Epithelial cell of prostate (primary cell): Measurements from ENCODE around the gene PRKCA.

ENCODE experiments used
- DNase-seq: peaks from one replicate; pipeline ENCODE4 v3.0.0-alpha.2; 2011; ENCODE audit warnings: low read depth, low spot score
- H3K27ac ChIP-seq: fragments of 450-650 bp; 2 replicates; pipeline ENCODE4 v1.5.1; 2017; ENCODE audit warnings: mild to moderate bottlenecking

PRKCA gene

DNA sequence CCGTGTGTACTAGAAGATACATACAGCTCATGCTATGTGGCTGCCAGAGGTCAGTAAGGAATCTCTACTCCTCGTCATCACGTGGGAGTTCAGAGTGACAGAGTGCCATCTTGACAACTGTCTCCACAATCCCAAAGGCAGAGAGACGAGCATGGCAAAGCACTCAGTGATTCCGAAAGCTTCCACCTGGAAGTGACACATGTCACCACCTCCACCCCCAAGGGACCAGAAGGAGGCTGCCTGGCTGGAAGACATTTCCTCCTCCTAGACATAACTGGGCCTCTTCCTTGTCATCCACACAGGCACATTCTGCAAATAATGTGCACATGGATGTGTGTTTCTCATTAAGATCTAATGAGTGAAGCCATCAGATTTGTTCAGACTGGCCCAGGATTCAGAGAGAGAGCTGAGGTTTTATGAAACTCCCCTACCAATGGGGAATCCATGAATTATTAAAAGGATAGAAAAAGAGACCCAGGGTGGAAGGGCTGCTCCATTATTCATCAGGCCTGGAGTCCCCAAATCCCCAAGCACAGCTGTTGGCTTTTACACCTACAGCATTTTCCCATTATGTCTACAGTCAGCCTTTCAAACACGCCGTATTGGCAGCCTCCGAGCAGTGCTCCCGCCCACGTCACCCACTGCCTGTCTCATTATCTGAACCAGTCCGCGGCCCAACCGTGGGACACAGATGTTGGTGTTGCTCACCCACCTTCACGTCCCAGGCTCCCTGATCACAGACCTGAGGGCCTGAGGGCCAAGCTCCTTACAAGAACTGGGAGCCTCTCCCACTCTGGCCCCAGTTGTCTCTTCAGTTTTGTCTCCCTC, 529.2 kb downstream of the PRKCA start:
- H3K27ac ChIP-seq = no peak overlapping the region
- no peak for DNase-seq

- no peak for DNase-seq
- no peak overlapping the region for H3K27ac ChIP-seq
Observed at GRCh38 chr17:66833201-66833600, 530.8 kb downstream of the PRKCA start.

GRCh38 chr17:66834426-66834918, 532.1 kb downstream of the PRKCA start:
- no peak for DNase-seq
- no peak overlapping the region for H3K27ac ChIP-seq

DNA sequence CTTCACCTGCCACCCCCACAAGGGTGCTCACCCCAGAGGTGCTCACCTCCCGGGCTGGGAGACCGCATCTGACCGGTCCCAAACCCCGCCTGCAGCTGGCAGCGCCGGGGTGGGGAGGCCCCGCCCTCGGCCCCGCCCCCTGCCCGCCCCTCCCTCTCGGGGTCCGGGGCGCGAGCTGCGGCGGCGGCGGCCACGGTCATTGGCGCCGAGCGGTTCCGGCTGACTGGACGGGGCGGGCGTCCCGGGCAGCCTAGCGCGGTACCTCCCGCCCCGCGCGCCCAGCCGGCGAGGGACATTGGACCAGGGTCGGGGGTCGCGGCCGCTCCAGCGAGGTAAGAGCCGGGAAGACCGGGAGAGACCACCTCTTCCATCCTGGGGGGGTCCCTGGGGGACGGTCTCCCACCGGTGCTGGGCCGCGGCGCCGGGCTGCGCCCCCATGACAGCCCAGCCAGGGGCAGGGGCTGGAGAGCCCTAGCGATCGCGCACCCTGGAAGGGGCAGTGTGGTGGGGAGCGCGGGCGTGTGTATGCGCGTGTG, 532.6 kb downstream of the PRKCA start, which contains the start of gene CACNG5:
CACNG5 (plus strand) TSS at position 199 of the 536 bp plus-strand sequence. CDS start 42,216 bp downstream, outside the sequence.
- DNase-seq = no peak
- H3K27ac ChIP-seq = no peak within 1 kb of the TSS

DNA sequence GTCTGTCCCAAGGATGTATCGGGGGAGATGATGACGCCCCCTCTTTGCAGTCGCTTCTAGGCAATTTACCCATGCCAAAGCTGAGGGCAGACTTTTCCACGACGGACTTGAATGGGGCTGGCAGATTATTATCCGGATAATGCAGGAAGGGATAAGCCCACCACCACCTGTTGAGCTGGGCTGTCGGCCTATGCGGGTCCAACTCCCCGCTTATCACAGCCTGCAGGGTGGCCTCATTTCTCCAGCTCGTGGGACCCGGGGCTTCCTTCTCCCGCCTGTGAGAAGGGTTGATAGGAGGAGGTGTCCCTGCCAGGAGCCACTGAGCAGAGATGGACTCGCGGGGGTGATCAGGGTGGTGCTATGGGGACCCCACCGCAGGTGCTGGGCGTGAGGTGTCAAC, 533.1 kb downstream of the PRKCA start:
- DNase-seq = no peak
- H3K27ac ChIP-seq = no peak overlapping the region

DNA sequence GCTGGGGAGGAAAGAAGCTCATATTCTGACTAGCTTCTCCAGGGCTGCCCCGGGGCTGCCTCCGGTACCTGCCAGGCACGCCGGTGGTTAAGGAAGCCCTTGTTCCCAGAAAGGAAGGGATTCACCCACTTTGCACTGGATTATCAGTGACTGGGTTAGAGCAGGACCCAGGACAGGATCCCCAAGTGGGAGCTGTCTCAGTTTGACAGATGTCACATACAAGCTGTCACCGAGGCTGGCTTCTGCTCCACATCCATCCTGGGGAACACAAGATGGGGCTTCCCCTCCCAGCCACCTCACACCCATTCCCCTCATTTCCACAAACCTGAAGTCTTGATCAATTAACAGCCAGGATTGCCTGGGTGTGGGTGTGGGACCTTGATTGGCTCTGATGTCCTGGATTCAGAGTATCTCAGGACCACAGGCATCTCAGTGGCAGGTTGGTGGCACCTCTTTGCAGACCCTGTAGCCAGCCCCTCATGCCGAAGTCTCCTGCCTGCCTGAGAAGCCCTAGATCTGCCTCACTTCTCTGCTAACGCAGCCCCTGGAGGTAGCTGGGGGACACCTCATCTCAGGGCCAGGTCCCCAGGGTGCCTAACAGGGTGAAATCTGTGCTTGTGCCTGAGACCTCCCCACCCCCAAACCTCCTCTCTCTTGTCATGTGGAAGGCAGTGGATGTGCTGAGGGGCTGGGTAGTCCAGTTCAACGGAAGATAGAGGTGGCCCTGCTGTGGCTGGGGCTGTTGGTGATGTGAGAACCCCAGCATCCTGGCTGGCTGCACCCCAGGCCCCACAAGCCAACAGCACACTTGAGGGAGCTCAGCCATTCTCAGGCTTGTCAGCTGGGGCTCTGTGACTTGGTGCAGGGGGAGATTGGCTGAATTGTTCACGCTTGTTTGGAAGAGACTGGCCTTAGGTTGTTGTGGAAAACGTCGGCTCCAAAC, 533.9 kb downstream of the PRKCA start:
- DNase-seq = no peak
- no peak overlapping the region for H3K27ac ChIP-seq

- no peak for DNase-seq
- H3K27ac ChIP-seq = no peak overlapping the region
Observed at GRCh38 chr17:66837226-66837625, 534.8 kb downstream of the PRKCA start.

GRCh38 chr17:66837885-66838665, 535.7 kb downstream of the PRKCA start:
- H3K27ac ChIP-seq = no peak overlapping the region
- no peak for DNase-seq

DNA sequence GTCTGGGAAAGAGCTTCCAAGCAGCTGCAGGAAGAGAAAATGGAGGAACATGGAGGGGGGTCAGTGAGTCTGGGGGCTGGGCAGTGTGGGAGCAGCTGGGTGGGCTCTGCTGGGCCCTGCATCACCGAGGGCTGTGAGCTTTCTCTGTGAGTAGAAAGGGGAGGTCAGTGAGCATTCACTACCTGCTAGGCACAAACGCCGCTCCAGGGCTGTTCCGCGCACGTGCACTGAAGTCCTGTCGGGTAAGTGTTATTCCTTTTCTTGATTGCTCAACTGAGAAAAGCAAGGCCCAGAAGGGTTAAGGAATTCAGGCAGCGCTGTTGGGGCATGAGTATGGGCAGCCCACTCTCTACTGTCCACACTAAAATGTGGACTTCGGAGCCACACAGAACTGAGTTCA, 537.2 kb downstream of the PRKCA start:
- DNase-seq = no peak
- H3K27ac ChIP-seq = no peak overlapping the region

- DNase-seq = no peak
- no peak overlapping the region for H3K27ac ChIP-seq
Observed at GRCh38 chr17:66840061-66840460, 537.6 kb downstream of the PRKCA start.

DNA sequence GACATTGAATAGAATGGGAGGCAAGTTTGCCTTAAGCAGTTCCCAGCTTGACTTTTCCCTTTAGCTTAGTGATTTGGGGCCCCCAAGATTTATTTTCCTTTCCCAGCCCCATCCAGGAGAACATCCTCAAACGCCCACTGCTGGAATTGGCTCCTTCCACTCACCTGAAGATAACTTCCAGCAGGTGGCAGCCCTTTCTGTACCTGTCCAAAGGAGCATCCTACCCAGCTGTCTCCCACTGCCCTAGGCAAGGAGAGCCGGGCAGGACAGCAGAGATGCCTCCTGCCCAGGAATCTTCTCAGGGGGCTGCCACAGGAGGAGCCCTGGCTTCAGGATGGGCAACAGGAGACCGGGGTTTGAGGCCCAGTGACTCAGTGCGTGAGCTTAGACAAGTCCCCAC, 538.9 kb downstream of the PRKCA start:
- no peak overlapping the region for H3K27ac ChIP-seq
- DNase-seq = no peak

DNA sequence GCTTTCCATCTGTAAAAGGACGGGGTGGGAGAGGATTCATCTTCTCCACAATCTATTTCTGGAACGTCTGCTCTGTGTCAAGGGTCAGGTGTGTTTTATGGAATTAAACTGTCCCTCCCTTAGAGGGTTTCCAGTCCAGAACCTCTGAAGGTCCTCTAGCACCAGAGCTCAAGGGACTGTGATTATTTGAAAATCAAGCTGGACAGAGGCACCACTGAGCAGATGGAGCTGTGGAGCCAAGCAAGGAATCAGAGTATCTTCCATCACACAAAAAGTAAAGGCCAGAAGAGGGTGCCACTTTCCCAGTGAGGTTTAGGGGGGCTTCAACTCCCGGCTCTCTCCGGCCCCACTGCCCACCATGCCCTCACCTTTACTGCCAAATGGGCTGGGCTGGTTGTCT, 539.3 kb downstream of the PRKCA start:
- no peak for DNase-seq
- no peak overlapping the region for H3K27ac ChIP-seq

- H3K27ac ChIP-seq = no peak overlapping the region
Observed at GRCh38 chr17:66842505-66842904, 540.1 kb downstream of the PRKCA start.

GRCh38 chr17:66842959-66843358, 540.5 kb downstream of the PRKCA start:
- DNase-seq = no peak

More at GRCh38 chr17:66842505-66842904, 540.1 kb downstream of the PRKCA start:
- DNase-seq = no peak

GRCh38 chr17:66843627-66844026, 541.2 kb downstream of the PRKCA start:
- H3K27ac ChIP-seq = no peak overlapping the region
- no peak for DNase-seq

More at GRCh38 chr17:66842959-66843358, 540.5 kb downstream of the PRKCA start:
- H3K27ac ChIP-seq = no peak overlapping the region

DNA sequence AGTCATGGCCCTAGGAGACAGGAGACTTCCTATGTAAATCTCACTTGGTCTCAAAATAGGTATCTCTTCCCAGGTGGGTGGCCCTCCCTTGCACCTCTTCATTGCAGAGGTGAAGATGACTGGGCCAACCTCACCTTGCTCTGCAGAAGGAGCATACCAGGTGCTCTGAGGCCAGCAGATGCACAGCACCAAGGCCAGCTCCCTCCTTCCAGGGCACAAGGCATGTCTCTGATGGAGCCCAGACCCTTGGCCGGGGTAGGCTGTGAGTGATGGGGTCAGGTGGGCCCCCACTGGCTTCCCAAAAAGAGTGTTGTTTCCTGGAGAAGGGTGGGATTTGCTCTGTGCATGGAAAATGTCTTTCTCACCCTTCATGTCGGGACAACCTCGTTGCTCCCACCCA, 545.3 kb downstream of the PRKCA start:
- H3K27ac ChIP-seq = no peak overlapping the region
- DNase-seq = no peak

- no peak for DNase-seq
- H3K27ac ChIP-seq = no peak overlapping the region
Observed at GRCh38 chr17:66848496-66848895, 546.1 kb downstream of the PRKCA start.

DNA sequence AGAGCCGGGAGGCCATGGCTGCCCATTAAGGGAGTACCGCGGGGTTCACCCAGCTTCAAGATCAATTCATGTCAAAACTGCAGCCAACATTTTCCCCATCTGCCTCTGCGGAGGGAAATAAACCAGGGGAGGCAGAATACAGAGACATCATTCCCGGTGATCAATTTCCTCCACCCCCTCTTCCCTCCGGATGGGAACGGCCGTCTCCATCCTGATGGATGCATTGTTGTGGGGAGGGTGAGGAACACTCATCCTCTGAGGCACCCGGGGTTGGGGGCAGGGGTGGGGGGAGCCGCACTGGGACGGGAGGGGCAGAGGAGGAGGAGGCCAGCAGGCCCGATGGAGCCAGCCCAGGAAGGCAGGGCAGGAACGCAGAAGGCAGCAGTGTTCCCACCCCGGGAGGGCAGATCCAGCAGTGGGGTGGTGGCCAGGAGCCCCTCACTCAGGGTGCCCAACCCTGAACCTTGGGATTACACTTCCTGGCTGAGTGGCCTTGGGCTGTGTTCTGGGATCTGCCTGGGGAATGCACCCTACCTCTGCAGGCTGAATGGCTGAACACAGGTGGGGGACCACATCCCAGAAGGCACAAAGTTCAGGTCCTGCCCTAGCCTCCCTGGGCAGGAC, 546.7 kb downstream of the PRKCA start:
- no peak for DNase-seq
- no peak overlapping the region for H3K27ac ChIP-seq

DNA sequence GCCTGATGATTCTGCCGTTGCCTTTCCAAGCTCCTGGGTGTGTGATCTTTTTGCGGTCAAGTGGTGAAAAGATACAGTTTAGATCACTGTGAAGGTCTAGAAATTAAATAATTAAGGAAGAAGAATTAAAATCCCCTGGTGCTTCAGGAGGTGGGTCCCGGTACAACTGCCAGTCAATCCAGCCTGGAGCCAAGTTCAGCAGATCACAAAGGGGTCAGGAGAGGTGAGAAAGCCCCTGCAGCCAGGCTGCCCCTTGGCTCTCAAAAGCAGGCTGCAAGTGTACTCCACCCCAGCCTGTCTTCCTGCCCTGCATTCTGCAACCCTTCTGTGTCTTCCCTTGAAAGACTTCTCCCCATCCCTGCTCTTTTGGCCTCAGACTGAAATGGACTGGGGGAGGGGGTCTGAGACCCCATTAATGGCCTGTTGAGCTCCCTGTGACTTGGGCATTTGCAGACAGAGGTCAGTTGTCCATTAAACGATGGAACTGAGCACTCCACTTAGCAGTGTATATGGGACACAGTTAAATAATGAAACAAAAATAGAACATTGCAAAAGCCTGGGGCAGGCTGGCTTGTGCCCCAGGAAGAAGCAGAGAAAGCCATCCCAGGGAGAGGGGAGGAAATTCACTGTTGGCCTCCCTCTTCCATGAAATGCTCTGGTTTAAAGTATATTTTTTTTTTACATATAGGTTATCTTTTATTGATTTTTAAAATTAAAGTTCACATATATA, 547.6 kb downstream of the PRKCA start:
- no peak overlapping the region for H3K27ac ChIP-seq
- DNase-seq = no peak
